GM19463 (cell line): ENCODE results near the gene ADISSP.

Experiments used
- ATAC-seq: cut with Tn5 transposase; IDR thresholded peaks from one replicate; pipeline ENCODE4 v1.9.1; 2021; ENCODE audit warnings: mild to moderate bottlenecking, moderate library complexity; ENCODE audit not compliant: unreplicated experiment

Gene ADISSP

GRCh38 chr20:3767427-3768341, at the start of gene ADISSP:
Gene ADISSP (minus strand): TSS chr20:3767753. CDS start chr20:3760100, 7,653 bp downstream.
- ATAC-seq, result peak; percentile 94

- ATAC-seq, result no peak
These were observed 48.3 kb upstream of the ADISSP start for GRCh38 chr20:3815703-3816315.

GRCh38 chr20:3814928-3815495, 47.5 kb upstream of the ADISSP start:
- no peak for ATAC-seq

- ATAC-seq, result no peak
These were observed 46.5 kb upstream of the ADISSP start for GRCh38 chr20:3813848-3814581.

DNA sequence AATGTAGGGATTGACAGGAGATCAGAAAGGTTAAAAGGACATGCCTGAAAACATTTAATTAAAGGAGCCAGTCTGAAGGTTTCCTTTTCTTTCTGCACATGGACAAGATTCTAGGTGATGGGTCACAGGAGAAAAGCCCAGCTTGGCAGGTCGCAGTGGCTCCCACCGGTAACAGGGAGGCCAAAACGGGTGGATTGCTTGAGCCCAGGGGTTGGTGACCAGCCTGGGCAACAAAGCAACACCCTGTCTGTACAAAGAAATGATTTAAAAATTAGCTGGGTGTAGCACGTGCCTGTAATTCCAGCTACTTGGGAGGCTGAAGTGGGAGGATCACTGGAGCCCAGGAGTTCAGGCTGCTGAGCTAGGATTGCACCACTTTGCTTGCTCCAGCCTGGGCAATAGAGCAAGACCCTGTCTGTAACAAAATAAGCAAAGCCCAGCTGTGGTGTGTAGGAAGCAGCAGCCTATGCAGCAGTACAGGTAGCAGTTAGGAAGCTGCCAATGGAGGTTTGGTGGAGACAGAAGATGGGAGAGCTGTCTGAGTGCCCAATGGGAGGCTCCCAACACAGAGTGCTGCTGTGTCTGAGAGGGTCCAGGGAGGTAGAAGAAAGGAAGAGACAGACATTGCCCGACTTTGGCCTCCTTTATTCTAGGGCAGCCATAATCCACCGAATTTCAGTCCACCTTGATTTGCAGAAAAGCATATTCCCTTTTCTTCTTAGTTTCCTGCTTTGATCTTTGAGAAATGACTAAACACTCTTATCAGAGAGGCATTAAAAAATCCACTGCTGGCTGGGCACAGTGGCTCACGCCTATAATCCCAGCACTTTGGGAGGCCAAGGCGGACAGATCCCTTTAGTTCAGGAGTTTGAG, 45.7 kb upstream of the ADISSP start:
- no peak for ATAC-seq

DNA sequence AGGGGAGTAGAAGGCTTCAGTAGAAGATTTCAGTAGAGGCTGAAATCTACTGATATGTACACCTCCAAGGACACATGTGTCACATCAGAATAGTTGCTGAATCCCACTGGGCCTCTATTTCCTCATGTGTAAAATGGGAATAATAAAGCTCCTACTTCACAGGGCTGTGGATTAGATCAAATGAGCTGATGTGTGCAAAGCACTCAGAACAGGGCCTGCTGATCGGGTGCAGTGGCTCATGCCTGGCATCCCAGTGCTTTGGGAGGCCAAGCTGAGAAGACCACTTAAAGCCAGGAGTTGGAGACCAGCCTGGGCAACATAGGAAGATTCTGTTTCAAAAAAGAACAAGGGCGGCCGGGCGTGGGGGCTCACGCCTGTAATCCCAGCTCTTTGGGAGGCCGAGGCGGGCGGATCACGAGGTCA, 44.7 kb upstream of the ADISSP start:
- no peak for ATAC-seq

- peak; percentile 78 for ATAC-seq
These were observed 44.1 kb upstream of the ADISSP start for GRCh38 chr20:3811467-3812258.

DNA sequence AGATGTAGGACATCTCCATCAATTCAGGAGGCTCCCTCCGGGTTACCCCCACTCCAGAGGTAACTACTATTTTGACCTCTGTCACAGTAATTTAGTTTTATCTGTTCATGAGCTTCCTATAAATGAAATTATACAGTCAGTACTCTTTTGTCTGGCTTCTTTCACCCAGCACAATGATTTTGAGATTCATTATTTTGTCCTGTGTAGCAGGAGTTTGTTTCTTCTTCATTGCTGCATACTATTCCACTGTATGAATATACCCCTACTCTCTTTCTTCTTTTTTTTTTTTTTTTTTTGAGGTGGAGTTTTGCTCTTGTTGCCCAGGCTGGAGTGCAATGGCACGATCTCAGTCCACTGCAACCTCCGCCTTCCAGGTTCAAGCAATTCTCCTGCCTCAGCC, 41.0 kb upstream of the ADISSP start:
- ATAC-seq, result no peak

DNA sequence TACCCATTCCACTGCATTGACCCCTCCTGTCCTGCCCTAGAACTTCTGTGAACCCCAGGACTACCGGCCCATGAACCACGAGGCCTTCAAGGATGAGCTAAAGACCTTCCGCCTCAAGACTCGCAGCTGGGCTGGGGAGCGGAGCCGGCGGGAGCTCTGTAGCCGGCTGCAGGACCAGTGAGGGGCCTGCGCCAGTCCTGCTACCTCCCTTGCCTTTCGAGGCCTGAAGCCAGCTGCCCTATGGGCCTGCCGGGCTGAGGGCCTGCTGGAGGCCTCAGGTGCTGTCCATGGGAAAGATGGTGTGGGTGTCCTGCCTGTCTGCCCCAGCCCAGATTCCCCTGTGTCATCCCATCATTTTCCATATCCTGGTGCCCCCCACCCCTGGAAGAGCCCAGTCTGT, 37.2 kb upstream of the ADISSP start:
- no peak for ATAC-seq

DNA sequence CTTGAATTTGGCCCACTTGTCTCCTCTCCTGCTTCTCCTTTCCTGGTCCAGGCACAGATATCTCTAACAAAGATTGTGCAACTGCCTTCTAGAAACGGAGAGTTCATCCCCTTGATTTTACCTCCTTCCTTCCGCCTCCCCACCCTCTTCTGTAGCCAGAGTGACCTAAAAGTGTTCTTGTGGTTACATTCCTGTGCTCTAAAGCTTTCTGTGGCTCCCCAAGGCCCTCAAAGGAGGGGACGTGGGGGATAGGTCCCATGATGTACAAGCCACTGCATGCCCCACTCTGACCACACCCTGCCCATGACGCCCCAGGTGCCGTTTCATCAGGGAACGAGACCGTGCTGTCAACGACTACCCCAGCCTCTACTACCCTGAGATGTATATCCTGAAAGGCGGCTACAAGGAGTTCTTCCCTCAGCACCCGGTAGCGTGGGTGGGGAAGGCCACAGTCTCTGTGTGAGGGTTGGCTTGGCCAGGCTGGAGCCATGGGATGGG, 36.8 kb upstream of the ADISSP start:
- ATAC-seq, result no peak

DNA sequence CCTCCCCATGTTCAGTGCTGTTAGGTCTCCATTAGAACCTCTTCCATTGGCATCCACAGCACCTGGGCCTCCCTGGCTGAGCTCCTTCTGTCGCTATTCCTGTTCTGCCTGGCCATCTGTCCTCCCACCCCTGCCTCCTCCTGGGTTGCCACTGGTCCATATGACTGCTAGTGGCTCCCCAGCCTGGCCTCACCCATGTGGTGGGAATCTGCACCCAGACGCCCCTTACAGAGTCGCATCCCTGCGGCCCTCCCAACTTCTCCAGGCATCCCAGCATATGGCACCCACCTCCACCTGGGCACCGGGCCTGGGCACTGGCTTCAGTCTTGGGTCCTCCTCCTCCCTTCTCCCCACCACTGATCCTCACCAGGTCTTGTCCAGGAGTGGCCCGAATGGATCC, 36.3 kb upstream of the ADISSP start:
- ATAC-seq, result no peak

DNA sequence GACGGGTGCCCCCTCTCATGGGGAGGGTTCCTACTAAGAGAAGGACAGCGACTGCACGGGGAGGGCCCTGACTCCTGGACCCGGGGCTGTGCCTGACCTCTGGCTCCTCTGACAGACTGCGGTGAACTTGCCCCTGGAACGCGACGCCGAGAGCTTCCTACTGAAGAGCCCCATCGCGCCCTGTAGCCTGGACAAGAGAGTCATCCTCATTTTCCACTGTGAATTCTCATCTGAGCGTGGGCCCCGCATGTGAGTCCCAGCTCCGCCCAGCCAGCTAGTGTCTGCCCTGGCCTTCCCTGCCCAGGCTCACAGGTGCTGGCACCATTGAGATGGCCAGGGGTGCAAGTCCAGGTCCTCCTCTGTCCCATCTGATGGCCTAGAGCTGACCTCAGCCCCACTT, 35.7 kb upstream of the ADISSP start:
- ATAC-seq, result no peak

DNA sequence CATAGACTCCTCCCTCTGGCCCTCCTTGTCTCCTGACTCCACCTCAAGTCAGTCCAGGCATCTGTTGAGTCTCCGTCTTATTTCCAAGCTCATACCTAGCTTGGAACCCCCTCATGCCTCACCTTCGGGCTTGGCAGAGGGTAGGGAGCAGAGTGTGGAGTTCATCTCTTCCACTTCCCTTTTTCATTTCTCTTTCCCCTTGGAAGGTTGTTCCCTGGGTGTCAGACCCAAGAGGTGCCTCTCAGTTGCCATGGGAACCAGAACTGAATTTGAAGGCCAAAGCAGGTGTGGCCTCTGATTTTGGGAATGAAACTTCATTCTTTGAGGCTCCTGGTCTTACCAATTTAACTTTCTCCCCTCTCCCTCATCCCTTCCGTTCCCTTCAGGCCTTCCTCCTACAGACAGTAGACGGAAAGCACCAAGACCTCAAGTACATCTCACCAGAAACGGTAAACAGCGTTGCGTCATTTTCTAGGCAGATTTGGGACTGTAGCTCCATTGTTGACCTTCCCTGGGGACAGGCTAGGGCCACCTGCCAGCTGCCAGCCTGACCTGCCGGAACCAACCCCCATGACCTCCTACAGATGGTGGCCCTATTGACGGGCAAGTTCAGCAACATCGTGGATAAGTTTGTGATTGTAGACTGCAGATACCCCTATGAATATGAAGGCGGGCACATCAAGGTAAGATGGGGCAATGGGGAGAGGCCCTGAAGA, 35.1 kb upstream of the ADISSP start:
- no peak for ATAC-seq

- no peak for ATAC-seq
These were observed 34.3 kb upstream of the ADISSP start for GRCh38 chr20:3801846-3802245.

GRCh38 chr20:3801299-3801698, 33.7 kb upstream of the ADISSP start:
- no peak for ATAC-seq

DNA sequence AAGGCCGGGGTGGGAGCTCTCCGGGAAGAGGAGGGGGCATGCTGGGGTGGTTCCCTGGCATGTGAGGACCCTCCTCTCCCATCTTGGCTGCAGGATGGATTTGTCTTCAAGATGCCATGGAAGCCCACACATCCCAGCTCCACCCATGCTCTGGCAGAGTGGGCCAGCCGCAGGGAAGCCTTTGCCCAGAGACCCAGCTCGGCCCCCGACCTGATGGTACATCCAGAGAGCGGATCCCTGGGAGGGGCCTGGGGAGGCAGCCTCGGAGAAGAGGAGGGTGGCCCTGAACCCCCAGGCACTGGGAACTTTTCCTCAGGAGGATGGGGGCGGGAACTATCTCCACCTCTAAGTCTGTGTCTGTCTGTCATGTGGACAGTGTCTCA, 33.3 kb upstream of the ADISSP start:
- ATAC-seq, result no peak

DNA sequence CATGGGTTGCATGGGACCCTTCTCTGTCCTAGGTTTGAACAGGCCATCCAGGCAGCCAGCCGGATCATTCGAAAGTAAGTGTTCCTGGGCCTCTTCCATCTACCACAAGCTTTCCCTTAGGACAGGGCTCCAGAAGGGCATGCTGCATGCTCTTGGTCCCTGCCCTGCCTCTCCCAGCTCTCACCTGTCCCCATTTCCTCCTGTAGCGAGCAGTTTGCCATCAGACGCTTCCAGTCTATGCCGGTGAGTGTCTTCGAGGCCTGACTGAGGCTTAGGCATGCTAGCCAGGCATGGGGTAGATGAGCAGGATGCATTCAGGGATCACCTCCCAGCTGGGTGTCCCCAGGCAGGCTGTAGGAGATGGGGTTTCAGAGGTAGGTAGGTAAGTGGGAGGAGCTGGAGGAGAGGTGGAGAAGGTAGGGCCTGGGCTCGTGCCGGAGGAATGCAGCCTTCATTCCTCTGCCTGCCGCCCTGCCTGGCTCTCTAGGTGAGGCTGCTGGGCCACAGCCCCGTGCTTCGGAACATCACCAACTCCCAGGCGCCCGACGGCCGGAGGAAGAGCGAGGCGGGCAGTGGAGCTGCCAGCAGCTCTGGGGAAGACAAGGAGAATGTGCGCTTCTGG, 32.8 kb upstream of the ADISSP start:
- ATAC-seq, result no peak

DNA sequence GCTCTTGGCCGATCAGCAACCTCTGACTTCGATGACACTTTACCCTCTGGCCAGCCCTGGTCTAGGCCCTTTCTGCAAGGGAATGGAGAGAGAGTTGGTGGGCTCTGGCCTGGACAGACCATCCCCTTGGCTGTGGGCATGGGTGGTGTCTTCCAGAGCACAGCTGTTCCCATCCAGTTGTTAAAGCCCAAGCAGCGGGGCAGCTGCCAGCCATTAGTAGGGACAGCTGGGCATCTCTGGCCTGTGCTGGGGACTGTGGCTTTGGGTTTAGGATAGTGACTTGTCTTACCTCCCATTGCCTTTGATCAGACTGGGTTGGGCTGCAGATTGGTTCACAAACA, 31.3 kb upstream of the ADISSP start:
- no peak for ATAC-seq
